Activated naive CD4-positive, alpha-beta T cell treated with Interleukin-2 at 50 U/mL for 16 hours (primary cell): ENCODE measurements around the gene PARP8.
"Not testable (repeated sequence)": the region's sequence is repeated elsewhere in the genome, so short reads cannot be mapped to it uniquely, and the experiment has no call there.

Experiments used
- DNase-seq: peaks from one replicate; pipeline ENCODE4 v3.0.0-alpha.2; 2020

The PARP8 gene

GRCh38 chr5:50666261-50667022 lies at the start of gene PARP8:
Gene PARP8, plus strand, starts transcription at chr5:50666637. Its CDS starts 459 bp downstream, at chr5:50667096.
- DNase-seq = peak; percentile 49

- no peak for DNase-seq
Observed at GRCh38 chr5:50623666-50624065, 42.8 kb upstream of the PARP8 start.

GRCh38 chr5:50634866-50635265 lies 31.6 kb upstream of the PARP8 start:
- DNase-seq = peak; percentile 14

GRCh38 chr5:50637576-50637975 lies 28.9 kb upstream of the PARP8 start:
- DNase-seq = not testable (repeated sequence)

GRCh38 chr5:50646591-50646990 lies 19.8 kb upstream of the PARP8 start:
- no peak for DNase-seq

- DNase-seq = no peak
Observed at GRCh38 chr5:50647726-50648125, 18.7 kb upstream of the PARP8 start.

- DNase-seq = no peak
Observed at GRCh38 chr5:50653946-50654345, 12.5 kb upstream of the PARP8 start.

- no peak for DNase-seq
Observed at GRCh38 chr5:50655067-50655809, 11.2 kb upstream of the PARP8 start.

- no peak for DNase-seq
Observed at GRCh38 chr5:50655810-50656205, 10.6 kb upstream of the PARP8 start.

- DNase-seq = no peak
Observed at GRCh38 chr5:50657044-50657443, 9.4 kb upstream of the PARP8 start.

- no peak for DNase-seq
Observed at GRCh38 chr5:50658246-50658645, 8.2 kb upstream of the PARP8 start.

GRCh38 chr5:50663636-50664035 lies 2.8 kb upstream of the PARP8 start:
- no peak for DNase-seq

GRCh38 chr5:50665091-50665490 lies 1.3 kb upstream of the PARP8 start:
- no peak for DNase-seq

- peak; percentile 38 for DNase-seq
Observed at GRCh38 chr5:50665761-50666202, 655 bp upstream of the PARP8 start.

- DNase-seq = no peak
Observed at GRCh38 chr5:50667023-50667652, 701 bp downstream of the PARP8 start.

GRCh38 chr5:50667653-50668595 lies 1.5 kb downstream of the PARP8 start:
- peak; percentile 87 for DNase-seq

- DNase-seq = not testable (repeated sequence)
Observed at GRCh38 chr5:50668636-50669035, 2.2 kb downstream of the PARP8 start.

- DNase-seq = no peak
Observed at GRCh38 chr5:50672663-50673062, 6.2 kb downstream of the PARP8 start.

- not testable (repeated sequence) for DNase-seq
Observed at GRCh38 chr5:50673444-50673843, 7.0 kb downstream of the PARP8 start.

GRCh38 chr5:50675385-50675784 lies 8.9 kb downstream of the PARP8 start:
- no peak for DNase-seq

GRCh38 chr5:50679554-50679953 lies 13.1 kb downstream of the PARP8 start:
- not testable (repeated sequence) for DNase-seq

GRCh38 chr5:50684721-50685120 lies 18.3 kb downstream of the PARP8 start:
- DNase-seq = no peak

- no peak for DNase-seq
Observed at GRCh38 chr5:50687548-50687947, 21.1 kb downstream of the PARP8 start.
